HEK293 (cell line): ENCODE results near the gene SPON2.

Experiments used
- EGR2 ChIP-seq: fragments of 450-650 bp; formaldehyde crosslinking; IDR thresholded peaks from 2 replicates; pipeline ENCODE4 v1.5.1; 2016; ENCODE audit warnings: low read depth, missing biosample characterization, missing genetic modification characterization
- ELK4 ChIP-seq: IDR thresholded peaks from 2 replicates; pipeline ENCODE4 v1.6.1; 2011; ENCODE audit warnings: mild to moderate bottlenecking, low read depth, low read length, borderline replicate concordance
- GLI4 ChIP-seq: fragments of 450-650 bp; formaldehyde crosslinking; IDR thresholded peaks from 2 replicates; pipeline ENCODE4 v1.5.1; 2016; ENCODE audit warnings: missing biosample characterization, missing genetic modification characterization
- HOXA7 ChIP-seq: sonication (generic); formaldehyde crosslinking; IDR thresholded peaks from 2 replicates; pipeline ENCODE4 v1.8.1; 2022; ENCODE audit warnings: missing genetic modification reagents, borderline replicate concordance
- HOXC10 ChIP-seq: sonication (generic); formaldehyde crosslinking; IDR thresholded peaks from 2 replicates; pipeline ENCODE4 v1.8.1; 2023; ENCODE audit warnings: mild to moderate bottlenecking, missing genetic modification reagents
- PRDM10 ChIP-seq: fragments of 450-650 bp; formaldehyde crosslinking; IDR thresholded peaks from 2 replicates; pipeline ENCODE4 v1.5.1; 2016; ENCODE audit warnings: missing biosample characterization, missing genetic modification characterization
- SP2 ChIP-seq: fragments of 450-650 bp; formaldehyde crosslinking; IDR thresholded peaks from 2 replicates; pipeline ENCODE4 v1.5.1; 2016; ENCODE audit warnings: missing biosample characterization, missing genetic modification characterization
- SP7 ChIP-seq: fragments of 450-650 bp; formaldehyde crosslinking; IDR thresholded peaks from 2 replicates; pipeline ENCODE4 v1.5.1; 2016; ENCODE audit warnings: missing biosample characterization, missing genetic modification characterization
- TRIM28 ChIP-seq: IDR thresholded peaks from 2 replicates; pipeline ENCODE4 v1.6.1; 2011; ENCODE audit warnings: low read length, control low read depth, borderline replicate concordance
- ZBTB21 ChIP-seq: fragments of 450-650 bp; formaldehyde crosslinking; IDR thresholded peaks from 2 replicates; pipeline ENCODE4 v1.5.1; 2017; ENCODE audit warnings: missing biosample characterization, missing genetic modification characterization
- ZFP3 ChIP-seq: fragments of 450-650 bp; formaldehyde crosslinking; IDR thresholded peaks from 2 replicates; pipeline ENCODE4 v1.5.1; 2016; ENCODE audit warnings: low read depth, missing biosample characterization, missing genetic modification characterization
- ZNF184 ChIP-seq: fragments of 450-650 bp; IDR thresholded peaks from 2 replicates; pipeline ENCODE4 v1.5.1; 2018; ENCODE audit warnings: missing biosample characterization, mild to moderate bottlenecking, missing genetic modification characterization
- ZNF19 ChIP-seq: fragments of 450-650 bp; formaldehyde crosslinking; IDR thresholded peaks from 2 replicates; pipeline ENCODE4; 2016; ENCODE audit warnings: missing biosample characterization, missing genetic modification characterization, low read depth
- ZNF202 ChIP-seq: fragments of 450-650 bp; formaldehyde crosslinking; IDR thresholded peaks from 2 replicates; pipeline ENCODE4 v1.5.1; 2016; ENCODE audit warnings: missing biosample characterization, missing genetic modification characterization, borderline replicate concordance
- ZNF221 ChIP-seq: fragments of 450-650 bp; formaldehyde crosslinking; IDR thresholded peaks from 2 replicates; pipeline ENCODE4 v1.5.1; 2017; ENCODE audit warnings: missing biosample characterization, missing genetic modification characterization, borderline replicate concordance
- ZNF23 ChIP-seq: fragments of 450-650 bp; formaldehyde crosslinking; IDR thresholded peaks from 2 replicates; pipeline ENCODE4 v1.5.1; 2016; ENCODE audit warnings: missing biosample characterization, missing genetic modification characterization, borderline replicate concordance
- ZNF248 ChIP-seq: fragments of 450-650 bp; formaldehyde crosslinking; IDR thresholded peaks from 2 replicates; pipeline ENCODE4 v1.5.1; 2017; ENCODE audit warnings: missing biosample characterization, missing genetic modification characterization
- ZNF350 ChIP-seq: fragments of 450-650 bp; formaldehyde crosslinking; IDR thresholded peaks from 2 replicates; pipeline ENCODE4 v1.5.0; 2017; ENCODE audit warnings: missing biosample characterization, mild to moderate bottlenecking, missing genetic modification characterization
- ZNF366 ChIP-seq: fragments of 450-650 bp; formaldehyde crosslinking; conservative IDR thresholded peaks from 2 replicates; pipeline ENCODE4 v1.5.1; 2016; ENCODE audit warnings: missing biosample characterization, missing genetic modification characterization
- ZNF416 ChIP-seq: fragments of 450-650 bp; formaldehyde crosslinking; IDR thresholded peaks from 2 replicates; pipeline ENCODE4 v1.5.1; 2016; ENCODE audit warnings: missing biosample characterization, missing genetic modification characterization
- ZNF501 ChIP-seq: fragments of 450-650 bp; formaldehyde crosslinking; IDR thresholded peaks from 2 replicates; pipeline ENCODE4 v1.5.1; 2016; ENCODE audit warnings: missing biosample characterization, missing genetic modification characterization
- ZNF518A ChIP-seq: fragments of 450-650 bp; formaldehyde crosslinking; conservative IDR thresholded peaks from 2 replicates; pipeline ENCODE4 v1.5.1; 2016; ENCODE audit warnings: low read depth, missing biosample characterization, missing genetic modification characterization
- ZNF558 ChIP-seq: fragments of 450-650 bp; formaldehyde crosslinking; IDR thresholded peaks from 2 replicates; pipeline ENCODE4 v1.5.1; 2016; ENCODE audit warnings: missing biosample characterization, missing genetic modification characterization
- ZNF571 ChIP-seq: fragments of 450-650 bp; formaldehyde crosslinking; IDR thresholded peaks from 2 replicates; pipeline ENCODE4 v1.5.0; 2017; ENCODE audit warnings: missing biosample characterization, missing genetic modification characterization
- ZNF596 ChIP-seq: fragments of 450-650 bp; IDR thresholded peaks from 2 replicates; pipeline ENCODE4 v1.5.0; 2018; ENCODE audit warnings: missing biosample characterization, mild to moderate bottlenecking, missing genetic modification characterization, moderate library complexity
- ZNF621 ChIP-seq: fragments of 450-650 bp; formaldehyde crosslinking; IDR thresholded peaks from 2 replicates; pipeline ENCODE4 v1.5.1; 2017; ENCODE audit warnings: missing biosample characterization, missing genetic modification characterization
- ZNF704 ChIP-seq: fragments of 450-650 bp; formaldehyde crosslinking; IDR thresholded peaks from 2 replicates; pipeline ENCODE4 v1.5.1; 2016; ENCODE audit warnings: missing biosample characterization, missing genetic modification characterization
- ZNF707 ChIP-seq: fragments of 450-650 bp; formaldehyde crosslinking; IDR thresholded peaks from 2 replicates; pipeline ENCODE4 v1.5.1; 2016; ENCODE audit warnings: missing biosample characterization, missing genetic modification characterization
- ZNF76 ChIP-seq: fragments of 450-650 bp; formaldehyde crosslinking; IDR thresholded peaks from 2 replicates; pipeline ENCODE4; 2016; ENCODE audit warnings: low read depth, missing biosample characterization, missing genetic modification characterization, borderline replicate concordance
- ZNF791 ChIP-seq: fragments of 450-650 bp; formaldehyde crosslinking; IDR thresholded peaks from 2 replicates; pipeline ENCODE4 v1.5.1; 2016; ENCODE audit warnings: missing biosample characterization, missing genetic modification characterization

The SPON2 gene

GRCh38 chr4:1167244-1167949, 5.0 kb downstream of the SPON2 start (continued):
- peak; percentile 49; the same call in 1 of the 2 replicates for TF ChIP-seq SP7
- TF ChIP-seq ZNF596 (tag by site-specific recombination), result no peak
- no peak for TF ChIP-seq ZFP3 (tag by site-specific recombination)
- 0 out of 2 replicates have a peak, but pooled peaks have one; percentile 17 for TF ChIP-seq ZBTB21 (tag by site-specific recombination)
- no peak for TF ChIP-seq ZNF416 (tag by site-specific recombination)
- no peak for TF ChIP-seq ZNF621 (tag by site-specific recombination)
- TF ChIP-seq TRIM28, result peak; percentile 60; the same call in 1 of the 2 replicates
- no peak for TF ChIP-seq ZNF19
- TF ChIP-seq HOXA7 (CRISPR knock-in tag), result no peak
- no peak for TF ChIP-seq ZNF571
- TF ChIP-seq ZNF704, result no peak
- peak; percentile 55 for TF ChIP-seq SP2 (tag by site-specific recombination)
- no peak for TF ChIP-seq ZNF248 (tag by site-specific recombination)
- TF ChIP-seq ZNF76 (tag by site-specific recombination), result peak; percentile 48; the same call in 1 of the 2 replicates
- TF ChIP-seq ZNF501 (tag by site-specific recombination), result 0 out of 2 replicates have a peak, but pooled peaks have one; percentile 43
- no peak for TF ChIP-seq ZNF518A (tag by site-specific recombination)
- no peak for TF ChIP-seq ZNF221 (tag by site-specific recombination)
- no peak for TF ChIP-seq HOXC10 (CRISPR knock-in tag)
- no peak for TF ChIP-seq ZNF23 (tag by site-specific recombination)
- TF ChIP-seq ZNF350 (tag by site-specific recombination), result no peak
- TF ChIP-seq PRDM10 (tag by site-specific recombination), result no peak
- TF ChIP-seq ZNF202 (tag by site-specific recombination), result no peak
- 0 out of 2 replicates have a peak, but pooled peaks have one; percentile 15 for TF ChIP-seq EGR2
- TF ChIP-seq ELK4, result no peak
- no peak for TF ChIP-seq GLI4 (tag by site-specific recombination)
- TF ChIP-seq ZNF558, result no peak
- no peak for TF ChIP-seq ZNF707 (tag by site-specific recombination)
- no peak for TF ChIP-seq ZNF184
- no peak for TF ChIP-seq ZNF791
- TF ChIP-seq ZNF366 (tag by site-specific recombination), result no peak
